ENCODE data around the gene EHMT1.
"Not testable (repeated sequence)": the region's sequence is repeated elsewhere in the genome, so short reads cannot be mapped to it uniquely, and the experiment has no call there.

Gene EHMT1

DNA sequence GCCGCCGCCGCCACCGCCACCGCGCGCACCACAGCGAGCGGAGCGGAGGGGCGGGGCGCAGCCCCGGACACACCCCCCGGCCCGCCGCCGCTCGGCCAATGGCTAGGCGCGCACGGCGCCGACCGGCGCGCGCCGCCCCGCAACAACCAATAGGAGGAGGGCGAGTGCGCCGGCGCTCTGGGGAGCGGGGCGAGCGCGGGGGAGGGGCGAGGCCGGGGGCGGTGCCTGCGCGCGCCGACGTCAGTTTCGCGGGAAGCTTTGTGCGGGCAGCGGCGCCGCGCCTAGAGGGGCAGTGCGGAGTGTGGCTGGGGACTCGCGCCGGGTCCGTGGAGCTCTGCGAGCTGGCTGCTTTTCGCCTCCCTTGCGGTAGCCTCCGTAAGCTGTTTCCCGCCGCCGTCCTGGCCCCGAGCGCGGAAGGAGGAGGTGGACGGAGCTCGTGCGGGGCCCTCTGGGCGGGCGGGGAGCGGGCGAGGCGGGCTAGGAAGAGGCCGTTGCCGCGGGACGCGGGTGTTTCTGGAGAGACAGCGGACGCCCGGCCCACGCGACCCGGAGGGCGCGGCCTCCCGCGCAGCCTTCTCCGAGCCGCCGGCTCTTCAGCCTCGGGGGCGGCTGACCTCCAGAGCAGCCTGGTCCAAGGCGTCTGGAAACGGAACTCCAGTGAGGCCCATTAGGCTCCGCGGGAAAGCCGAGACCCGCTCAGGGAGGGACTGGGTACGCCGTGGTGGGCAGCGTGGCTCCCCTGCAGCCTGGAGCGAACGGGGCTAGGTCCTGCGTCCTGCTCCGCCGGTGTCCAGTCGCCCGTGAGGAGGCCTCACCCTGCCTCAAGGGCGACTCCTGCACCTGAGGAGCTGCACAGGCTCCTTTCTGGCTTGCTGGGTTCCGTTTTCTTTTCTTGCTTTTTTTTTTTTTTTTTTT is 28.1 kb upstream of the EHMT1 start, which contains the start of gene ZMYND19:
ZMYND19 (minus strand) TSS at position 44 of the 915 bp plus-strand sequence. CDS start 249 bp downstream, outside the sequence.
- DNase-seq = peak; percentile 39 to 85

GRCh38 chr9:137592767-137593166 is 26.0 kb upstream of the EHMT1 start:
- DNase-seq = no peak

DNA sequence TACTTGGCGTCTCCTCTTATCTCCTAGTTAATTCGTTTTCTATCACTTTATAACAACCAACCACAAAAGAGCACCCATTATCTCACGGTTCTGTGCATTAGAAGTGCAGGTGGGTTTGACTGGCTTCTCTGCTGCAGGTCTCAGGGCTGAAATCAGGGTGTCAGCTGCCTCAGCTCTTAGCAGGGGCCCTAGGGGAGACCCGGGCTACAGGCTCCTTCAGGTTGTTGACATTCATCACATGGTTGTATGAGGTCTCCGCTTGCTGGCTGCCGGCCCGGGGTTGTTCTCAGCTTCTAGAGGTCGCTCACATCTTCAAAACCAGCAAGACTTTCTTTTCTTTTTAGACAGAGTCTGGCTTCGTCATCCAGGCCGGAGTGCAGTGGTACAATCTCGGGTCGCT is 25.6 kb upstream of the EHMT1 start:
- no peak for DNase-seq

DNA sequence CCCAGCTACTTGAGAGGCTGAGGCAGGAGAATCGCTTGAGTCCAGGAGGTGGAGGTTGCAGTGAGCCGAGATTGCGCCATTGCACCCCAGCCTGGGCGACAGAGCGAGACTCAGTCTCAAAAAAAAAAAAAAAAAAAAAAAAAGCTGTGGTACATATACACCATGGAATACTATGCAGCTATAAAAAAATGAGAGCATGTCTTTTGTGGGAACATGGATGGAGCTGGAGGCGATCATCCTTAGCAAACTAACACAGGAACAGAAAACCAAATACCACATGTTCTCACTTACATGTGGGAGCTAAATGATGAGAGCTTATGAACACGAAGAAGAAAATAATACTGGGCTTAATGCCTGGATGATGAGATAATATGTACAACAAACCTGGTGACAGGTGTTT is 22.2 kb upstream of the EHMT1 start:
- DNase-seq = not testable (repeated sequence)

DNA sequence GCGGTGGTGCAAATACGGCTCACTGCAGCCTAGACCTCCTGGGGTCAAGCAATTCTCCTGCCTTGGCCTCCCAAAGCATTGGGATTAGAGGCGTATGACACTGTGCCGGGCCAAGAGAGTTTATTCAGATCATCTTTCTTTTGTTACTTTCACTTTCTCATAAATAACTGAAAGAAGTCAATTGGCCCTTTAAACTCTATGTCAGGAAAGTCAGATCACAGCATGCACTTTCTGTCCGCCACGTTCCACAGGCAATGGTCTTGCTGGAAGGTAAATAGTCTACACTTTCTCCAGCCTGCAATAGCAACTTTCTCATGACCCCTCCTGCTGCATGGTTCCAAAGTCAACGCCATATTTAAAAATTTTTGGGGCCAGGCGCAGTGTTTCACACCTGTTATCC is 19.9 kb upstream of the EHMT1 start:
- DNase-seq = no peak

DNA sequence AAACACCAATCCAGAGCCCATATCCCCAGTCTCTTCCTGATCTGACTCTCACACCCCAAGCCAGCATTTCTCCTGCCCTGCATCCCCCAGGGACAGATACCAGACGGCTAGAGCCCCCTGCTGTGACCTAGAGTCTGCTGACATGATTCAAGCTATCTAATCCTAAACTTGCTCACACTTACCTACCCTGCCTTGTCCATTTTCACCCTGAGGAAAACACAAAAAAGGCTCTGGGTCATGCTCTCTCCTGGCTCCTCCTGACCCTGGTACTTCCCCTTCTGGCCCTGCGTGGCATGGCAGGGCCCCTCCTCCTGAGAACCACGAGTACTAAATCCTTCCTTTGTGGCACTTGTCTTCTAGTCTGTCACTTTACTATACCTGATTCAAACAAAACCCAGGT is 16.1 kb upstream of the EHMT1 start:
- DNase-seq = no peak

DNA sequence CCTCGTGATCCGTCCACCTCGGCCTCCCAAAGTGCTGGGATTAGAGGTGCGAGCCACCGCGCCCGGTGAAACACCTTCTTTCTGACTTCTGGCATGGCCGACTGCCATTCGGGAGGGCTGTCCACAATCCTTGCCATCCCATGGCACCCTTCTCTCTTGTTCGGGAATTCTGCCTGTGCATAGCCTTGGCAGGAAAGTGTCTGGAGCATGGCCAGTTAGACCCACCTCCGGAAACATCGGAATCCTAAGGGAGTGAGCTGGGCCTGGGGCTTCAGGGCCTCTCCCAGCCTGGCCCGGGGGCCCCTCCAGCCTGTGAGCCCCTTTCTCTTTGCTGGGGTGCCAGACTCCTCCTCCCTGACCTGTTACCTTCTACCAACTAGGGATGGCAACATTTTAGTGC is 14.9 kb upstream of the EHMT1 start:
- DNase-seq = no peak

DNA sequence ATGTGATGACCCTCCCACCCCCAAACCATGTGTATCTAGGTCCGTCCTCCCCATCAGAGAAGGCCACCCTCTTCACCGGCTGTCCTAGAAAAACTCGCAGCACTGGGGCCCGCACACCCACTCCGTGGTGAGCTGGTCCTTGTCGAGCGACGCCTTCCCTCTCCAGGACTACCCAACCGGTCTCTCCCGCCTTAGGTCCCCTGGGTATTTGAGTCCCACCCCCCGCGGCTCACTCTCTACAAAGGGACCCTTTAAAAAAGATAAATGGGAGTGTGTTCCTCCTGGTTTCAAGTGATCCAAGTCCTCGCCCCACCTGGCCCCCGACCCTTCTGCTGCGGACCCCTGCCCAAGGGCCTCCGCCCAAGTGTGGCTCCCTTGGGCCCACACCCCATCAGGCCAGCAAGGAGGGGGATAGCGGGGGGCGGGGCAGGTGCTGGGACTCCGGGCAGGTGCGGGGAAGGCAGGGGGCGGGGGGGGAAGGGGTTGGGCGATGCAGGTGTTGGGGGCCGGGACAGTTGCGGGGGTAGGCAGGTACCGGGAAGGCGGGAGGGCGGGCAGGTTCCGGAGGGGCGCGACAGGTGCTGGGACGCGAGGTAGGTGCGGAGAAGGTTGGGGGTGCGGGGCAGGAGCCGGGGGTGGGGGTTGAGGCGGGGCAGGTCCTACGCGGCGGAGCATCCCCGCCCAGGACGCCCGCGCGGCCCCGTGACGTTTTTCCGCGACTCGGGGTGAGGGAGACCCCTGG is 14.3 kb upstream of the EHMT1 start:
- no peak for DNase-seq

DNA sequence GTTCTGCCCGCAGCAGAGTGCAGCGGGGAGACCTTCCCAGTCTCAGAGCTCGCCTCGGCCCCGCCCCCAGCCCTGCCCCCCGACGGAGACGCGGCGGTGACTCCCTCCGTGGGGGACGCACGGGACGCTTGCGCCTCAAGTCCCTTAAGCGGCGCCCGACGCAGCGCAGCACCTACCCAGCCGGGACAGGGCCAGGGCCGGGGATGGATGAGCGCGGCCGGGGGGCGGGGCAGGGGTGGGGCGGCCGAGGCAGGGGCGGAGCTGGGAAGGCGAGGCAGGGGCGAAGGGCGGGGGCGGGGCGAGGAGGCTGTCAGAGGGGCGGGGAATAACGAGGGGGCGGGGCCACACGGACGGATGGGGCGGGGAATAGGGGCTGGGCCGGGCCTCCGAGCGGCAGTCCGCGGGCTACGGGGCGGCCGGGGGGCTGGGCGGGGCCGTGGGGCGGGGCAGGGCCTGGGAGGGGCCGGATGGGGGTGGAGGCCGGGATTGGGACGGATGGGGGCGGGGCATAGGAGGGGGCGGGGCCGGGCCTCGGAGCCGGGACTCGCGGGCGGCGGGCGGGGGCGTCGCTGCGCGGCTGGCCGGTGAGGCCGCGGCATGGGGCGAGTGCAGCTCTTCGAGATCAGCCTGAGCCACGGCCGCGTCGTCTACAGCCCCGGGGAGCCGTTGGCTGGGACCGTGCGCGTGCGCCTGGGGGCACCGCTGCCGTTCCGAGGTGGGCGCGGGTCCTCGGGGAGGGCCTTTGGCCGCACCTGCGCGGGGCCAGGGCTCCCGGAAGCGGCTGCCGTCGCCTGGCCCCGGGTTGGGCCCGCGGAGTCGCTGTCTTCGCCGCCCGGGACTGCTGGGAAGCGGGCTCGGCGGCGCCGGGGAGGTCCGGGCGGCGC is 13.4 kb upstream of the EHMT1 start, which contains the start of gene ARRDC1:
ARRDC1 (plus strand) TSS at position 566 of the 884 bp plus-strand sequence; CDS start at position 598, 32 bp downstream.
- peak; percentile 64 to 90 for DNase-seq

DNA sequence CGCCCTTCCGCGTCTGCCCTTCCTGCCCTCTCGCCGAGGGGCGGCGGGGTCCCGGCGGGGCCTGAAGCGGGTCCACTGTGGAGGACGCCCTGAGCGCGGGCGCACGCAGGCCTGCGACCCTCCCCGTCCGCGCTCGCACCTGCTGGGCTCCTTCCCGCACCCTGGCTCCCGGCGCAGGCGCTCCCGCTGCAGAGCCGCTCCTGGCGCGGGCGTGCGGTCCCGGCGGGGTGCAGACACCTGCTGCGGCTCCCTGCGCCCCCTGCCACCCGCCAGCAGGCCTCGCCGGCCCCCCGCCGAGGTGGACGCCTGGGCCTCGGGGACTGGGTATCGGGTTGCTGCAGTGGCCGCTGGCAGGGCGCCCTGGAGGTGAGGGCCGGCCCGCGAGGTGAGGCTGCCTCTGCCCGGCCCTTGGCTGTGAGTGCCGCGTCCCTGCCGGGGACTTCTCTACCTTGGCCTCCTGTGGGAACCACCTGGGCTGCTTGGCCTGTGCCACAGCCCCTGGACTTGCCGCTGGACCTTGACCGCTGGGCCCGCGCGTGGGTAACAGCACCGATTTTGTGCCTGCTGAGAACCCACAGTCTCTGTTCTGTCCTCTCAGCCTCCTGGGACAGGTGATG is 12.7 kb upstream of the EHMT1 start:
- no peak for DNase-seq

GRCh38 chr9:137606734-137607138 is 12.1 kb upstream of the EHMT1 start:
- DNase-seq = no peak

DNA sequence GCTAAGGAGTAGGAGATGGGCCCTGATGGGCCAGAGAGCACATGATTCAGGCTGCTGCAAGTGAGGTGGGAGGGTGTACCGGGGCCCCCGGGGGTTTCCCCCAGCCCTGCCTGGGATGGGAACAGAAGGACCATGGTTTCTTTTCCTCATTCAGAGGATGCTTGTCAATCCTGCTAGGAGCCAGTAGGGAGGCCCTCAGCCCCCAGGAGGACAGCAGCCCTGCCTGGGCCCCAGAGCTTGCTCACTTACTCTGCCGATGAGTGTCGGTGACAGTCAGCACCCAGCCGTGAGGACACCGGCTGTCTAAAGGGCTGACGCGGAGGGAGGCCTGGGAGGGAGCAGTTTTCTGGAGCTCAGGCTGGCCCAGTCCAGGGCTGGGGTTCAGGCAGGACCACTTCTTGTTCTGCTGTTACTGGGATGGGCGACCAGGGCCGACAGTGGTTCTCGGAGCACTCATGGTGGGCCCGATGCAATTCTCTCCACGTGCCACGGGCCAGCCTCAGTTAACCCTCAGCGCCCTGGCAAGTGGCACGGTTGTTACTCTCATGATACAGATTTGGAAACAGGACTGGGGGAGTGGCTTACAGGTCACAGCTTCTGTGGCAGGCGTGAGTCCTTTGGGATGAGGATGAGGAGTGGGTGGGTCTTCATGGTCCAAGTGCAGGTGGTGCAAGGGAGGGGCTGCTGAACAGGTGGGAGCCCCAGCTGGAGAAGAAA is 11.5 kb upstream of the EHMT1 start:
- DNase-seq = no peak

- DNase-seq = no peak
Observed at GRCh38 chr9:137610944-137611343, 7.9 kb upstream of the EHMT1 start.

DNA sequence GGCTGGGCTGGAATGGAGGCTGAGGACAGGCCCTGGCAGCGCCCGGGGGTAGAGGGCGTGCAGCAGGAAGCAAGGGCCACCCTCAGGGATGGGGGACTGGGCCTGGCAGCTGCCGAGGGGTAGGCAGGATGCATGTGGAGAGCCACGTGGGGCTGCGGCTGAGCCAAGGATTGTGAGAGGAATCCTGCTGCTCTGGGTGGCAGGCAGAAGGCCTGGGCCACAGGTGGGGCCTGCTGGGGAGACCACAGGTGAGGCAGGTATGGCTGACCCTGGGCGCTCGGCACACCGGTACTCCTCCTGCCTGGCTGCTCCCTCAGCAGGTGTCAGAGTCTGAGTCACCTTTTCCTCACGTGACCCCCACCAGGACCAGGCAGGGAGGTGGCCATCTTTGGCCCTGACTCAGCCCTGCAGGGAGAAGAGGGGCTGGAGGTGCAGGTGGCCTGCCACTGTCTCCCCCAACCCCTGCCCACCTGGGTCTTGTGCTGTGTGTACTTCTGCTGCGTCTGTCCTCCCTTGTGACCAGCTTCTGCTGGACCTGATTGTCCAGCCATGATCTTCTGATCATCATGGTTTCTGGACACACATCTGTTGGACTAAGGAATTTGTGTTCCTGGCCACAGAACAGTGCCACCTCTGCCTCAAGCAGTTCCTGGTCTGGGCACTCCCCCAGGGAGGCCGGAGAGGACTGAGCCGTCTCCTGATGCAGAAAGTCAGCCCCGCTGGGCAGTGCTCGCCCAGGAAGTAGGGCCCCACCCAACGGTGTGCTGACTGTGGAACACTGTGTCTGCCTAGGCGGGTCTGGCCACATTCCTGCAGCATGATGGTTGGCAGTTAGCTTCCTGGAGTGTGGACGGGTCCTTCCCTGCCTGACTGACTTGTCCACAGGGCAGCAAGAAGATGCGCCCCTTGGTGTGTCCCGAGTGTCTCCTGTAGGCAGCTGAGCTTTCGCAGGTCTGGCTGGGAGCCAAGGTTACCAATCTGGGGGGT is 6.9 kb upstream of the EHMT1 start:
- DNase-seq = no peak

GRCh38 chr9:137612741-137613142 is 6.1 kb upstream of the EHMT1 start:
- DNase-seq = no peak

DNA sequence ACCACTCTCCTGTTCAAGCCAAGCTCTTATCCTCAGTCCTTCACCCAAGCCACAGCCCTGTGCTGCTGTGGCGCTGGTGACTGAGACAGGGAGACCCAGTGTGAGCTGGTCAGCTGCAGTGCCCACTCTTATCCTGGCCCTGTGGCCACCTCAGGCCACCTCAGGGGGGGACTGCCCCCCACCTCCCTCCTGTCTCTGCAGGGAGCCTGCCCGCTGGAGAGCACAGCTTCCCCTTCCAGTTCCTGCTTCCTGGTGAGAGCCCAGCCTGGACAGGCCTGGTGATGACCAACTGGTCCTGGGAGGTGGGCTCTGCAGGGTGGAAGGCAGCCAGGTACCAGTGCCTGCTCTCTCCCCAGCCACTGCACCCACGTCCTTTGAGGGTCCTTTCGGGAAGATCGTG is 5.5 kb upstream of the EHMT1 start:
- DNase-seq = no peak

DNA sequence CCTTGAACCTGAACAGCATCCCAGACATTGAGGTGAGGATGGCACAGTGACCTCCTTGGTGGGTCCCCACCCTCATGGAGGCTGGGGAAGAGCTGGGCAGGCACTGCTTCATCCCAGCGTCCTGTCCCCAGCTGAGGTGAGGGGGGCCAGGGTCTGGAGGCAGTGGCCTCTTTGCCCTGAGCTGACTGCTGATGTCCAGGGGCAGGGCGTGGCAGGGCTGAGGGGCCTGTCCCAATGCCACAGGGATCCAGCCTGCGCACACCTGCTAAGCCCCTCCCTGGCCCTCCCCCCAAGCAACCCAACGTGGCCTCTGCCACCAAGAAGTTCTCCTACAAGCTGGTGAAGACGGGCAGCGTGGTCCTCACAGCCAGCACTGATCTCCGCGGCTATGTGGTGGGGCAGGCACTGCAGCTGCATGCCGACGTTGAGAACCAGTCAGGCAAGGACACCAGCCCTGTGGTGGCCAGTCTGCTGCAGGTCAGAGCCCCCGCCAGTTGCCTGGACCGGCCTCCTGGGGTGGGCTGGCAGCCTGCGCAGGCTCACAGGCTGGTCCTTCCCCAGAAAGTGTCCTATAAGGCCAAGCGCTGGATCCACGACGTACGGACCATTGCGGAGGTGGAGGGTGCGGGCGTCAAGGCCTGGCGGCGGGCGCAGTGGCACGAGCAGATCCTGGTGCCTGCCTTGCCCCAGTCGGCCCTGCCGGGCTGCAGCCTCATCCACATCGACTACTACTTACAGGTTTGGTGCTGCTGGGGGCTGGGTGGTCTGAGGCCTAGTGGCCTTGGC is 4.9 kb upstream of the EHMT1 start:
- no peak for DNase-seq

DNA sequence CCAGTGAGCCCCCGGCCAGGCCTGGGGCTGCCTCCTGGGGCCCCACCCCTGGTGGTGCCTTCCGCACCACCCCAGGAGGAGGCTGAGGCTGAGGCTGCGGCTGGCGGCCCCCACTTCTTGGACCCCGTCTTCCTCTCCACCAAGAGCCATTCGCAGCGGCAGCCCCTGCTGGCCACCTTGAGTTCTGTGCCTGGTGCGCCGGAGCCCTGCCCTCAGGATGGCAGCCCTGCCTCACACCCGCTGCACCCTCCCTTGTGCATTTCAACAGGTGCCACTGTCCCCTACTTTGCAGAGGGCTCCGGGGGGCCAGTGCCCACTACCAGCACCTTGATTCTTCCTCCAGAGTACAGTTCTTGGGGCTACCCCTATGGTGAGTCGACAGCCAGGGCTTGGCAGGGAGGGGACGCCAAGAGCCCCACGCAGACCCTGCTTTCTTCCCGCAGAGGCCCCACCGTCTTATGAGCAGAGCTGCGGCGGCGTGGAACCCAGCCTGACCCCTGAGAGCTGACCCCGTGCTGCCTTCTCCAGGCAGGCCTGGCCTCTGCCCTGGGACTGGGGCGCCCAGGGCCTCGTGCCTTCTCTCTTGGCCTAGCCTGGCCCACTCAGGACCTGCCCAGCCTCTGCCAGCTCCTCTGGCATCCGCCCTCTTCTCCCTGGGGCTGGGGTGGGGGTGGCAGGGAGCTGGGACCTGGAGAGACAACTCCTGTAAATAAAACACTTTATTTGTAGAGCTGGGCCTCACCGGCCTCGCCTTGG is 4.0 kb upstream of the EHMT1 start:
- DNase-seq = no peak

- no peak for DNase-seq
Observed at GRCh38 chr9:137615387-137615871, 3.4 kb upstream of the EHMT1 start.

All from NCI-H446 (cell line).